Common myeloid progenitor, CD34-positive (primary cell): ENCODE results near the gene RPS18.

Experiments used
- CTCF ChIA-PET: fragments of 350-600 bp; sonication (Branson Sonifier 250); formaldehyde crosslinking; loops from one replicate; lab custom pipeline; 2021; ENCODE audit warnings: antibody characterized with exemption; lab: Charles Lee
- POLR2A ChIA-PET: fragments of 350-600 bp; sonication (Branson Sonifier 250); formaldehyde crosslinking; loops from one replicate; lab custom pipeline; 2021; ENCODE audit warnings: antibody characterized with exemption; lab: Charles Lee
- DNase-seq, 3 donors: peaks; one replicate each; pipeline versions ENCODE4 v3.0.0 to v3.0.0-alpha.2; 2013
- H3K27ac ChIP-seq, 2 experiments: 1 replicate in 1 of 2; 2 replicates in 1 of 2; pipeline ENCODE4 v1.7.0; 2013; ENCODE audit warnings: inconsistent platforms in 2 of 2, low read length in 2 of 2, mild to moderate bottlenecking in 2 of 2, low read depth in 1 of 2, moderate library complexity in 1 of 2; ENCODE audit not compliant: severe bottlenecking in 2 of 2, insufficient read depth in 1 of 2, poor library complexity in 1 of 2
- H3K27me3 ChIP-seq, 5 experiments: replicated peaks in 2 of 5; 1 replicate in 3 of 5; 2 replicates in 2 of 5; pipeline versions ENCODE4 v1.6.1 to v1.7.0; 2013; ENCODE audit warnings: low read length in 4 of 5, mild to moderate bottlenecking in 2 of 5, moderate library complexity in 2 of 5, inconsistent platforms in 1 of 5; ENCODE audit not compliant: insufficient read depth in 5 of 5, control insufficient read depth in 4 of 5
- H3K36me3 ChIP-seq, 4 experiments: 1 replicate in 2 of 4; 2 replicates in 2 of 4; pipeline versions ENCODE4 v1.6.1 to v1.7.0; 2013; ENCODE audit warnings: low read length in 3 of 4, control low read depth in 1 of 4, mild to moderate bottlenecking in 1 of 4; ENCODE audit not compliant: control insufficient read depth in 4 of 4, insufficient read depth in 4 of 4
- H3K4me1 ChIP-seq, 4 experiments: 1 replicate in 3 of 4; 2 replicates in 1 of 4; pipeline versions ENCODE4 v1.6.1 to v1.7.1; 2013; ENCODE audit warnings: low read length in 3 of 4, mild to moderate bottlenecking in 3 of 4, control low read depth in 1 of 4, inconsistent platforms in 1 of 4, moderate library complexity in 1 of 4; ENCODE audit not compliant: control insufficient read depth in 4 of 4, insufficient read depth in 4 of 4; ENCODE audit errors: control extremely low read depth in 1 of 4
- H3K4me3 ChIP-seq, 7 experiments: 1 replicate in 4 of 7; 2 replicates in 3 of 7; pipeline versions ENCODE4 v1.5.1 to v1.7.0; 2013; ENCODE audit warnings: mild to moderate bottlenecking in 7 of 7, low read length in 6 of 7, moderate library complexity in 6 of 7, inconsistent platforms in 2 of 7, low read depth in 2 of 7, control low read depth in 1 of 7; ENCODE audit not compliant: insufficient read depth in 4 of 7, control insufficient read depth in 1 of 7; ENCODE audit errors: extremely low read depth in 1 of 7
- H3K9me3 ChIP-seq, 5 experiments: 1 replicate in 4 of 5; 2 replicates in 1 of 5; pipeline versions ENCODE4 v1.6.1 to v1.7.1; 2013; ENCODE audit warnings: low read length in 4 of 5, mild to moderate bottlenecking in 2 of 5, inconsistent platforms in 1 of 5, low read depth in 1 of 5, moderate library complexity in 1 of 5; ENCODE audit not compliant: control insufficient read depth in 4 of 5, insufficient read depth in 2 of 5; ENCODE audit errors: control extremely low read depth in 1 of 5
- whole genome bisulfite sequencing: methylation state at CpG from one replicate; pipeline ENCODE4 v1.1.5; 2013; ENCODE audit not compliant: insufficient coverage; 5-methylcytosine and 5-hydroxymethylcytosine counted together

RPS18 gene

GRCh38 chr6:33313105-33313708, 41.3 kb downstream of the RPS18 start:
- peaks cover 2 to 23% (median 12%) of the 10 kb centered on the region in 4 experiments for H3K36me3 ChIP-seq
- no peaks in the 10 kb centered on the region for H3K9me3 ChIP-seq
- peak overlapping the region; percentile 93 to 95 for H3K27ac ChIP-seq
- ChIA-PET CTCF (interaction anchor here (1.0 to 3.6 kb wide), 7 partner anchors 12 to 95 kb away, joined by 3 to 19 read pairs (median 10); partner anchors contain the start of gene RGL2), POLR2A (interaction anchor here (0.6 to 2.8 kb wide), 3 partner anchors 11 to 36 kb away, joined by 3 to 18 read pairs (median 4); partner anchors contain the start of gene RGL2)
- H3K27me3 ChIP-seq: no peaks in the 10 kb centered on the region
- WGBS: under 1% methylated on average over 24 of the region's 33 CpGs
- peak overlapping the region; percentile 92 to 99 (median 96) for H3K4me3 ChIP-seq
- peak; percentile 48 to 81 (median 78) for DNase-seq
- H3K4me1 ChIP-seq: peaks cover 3 to 46% (median 37%) of the 10 kb centered on the region in 4 experiments

GRCh38 chr6:33313709-33314514, 42.0 kb downstream of the RPS18 start, which contains the start of gene TAPBP:
Gene TAPBP (minus strand): TSS chr6:33314078. CDS start chr6:33314041, 37 bp downstream.
- H3K4me3 ChIP-seq: peak within 1 kb of the TSS; percentile 92 to 99 (median 96)
- H3K36me3 ChIP-seq: peaks cover 0 to 23% (median 10%) of the 10 kb centered on the region in 4 experiments
- peak; percentile 83 to 93 (median 92) for DNase-seq
- peaks cover 3 to 53% (median 43%) of the 10 kb centered on the region in 4 experiments for H3K4me1 ChIP-seq
- H3K27me3 ChIP-seq: no peaks in the 10 kb centered on the region
- ChIA-PET CTCF (interaction anchor here (0.6 to 3.3 kb wide), 6 partner anchors 15 to 83 kb away, joined by 3 to 14 read pairs (median 6); partner anchors contain the start of gene RGL2), POLR2A (interaction anchor here (0.6 to 2.8 kb wide), 3 partner anchors 10 to 36 kb away, joined by 3 to 18 read pairs (median 4); partner anchors contain the start of gene RGL2)
- 0% methylated on average over 35 of the region's 47 CpGs for WGBS
- H3K9me3 ChIP-seq: no peaks in the 10 kb centered on the region
- H3K27ac ChIP-seq: peak within 1 kb of the TSS; percentile 93 to 95

GRCh38 chr6:33314515-33314942, 42.7 kb downstream of the RPS18 start:
- Histone ChIP-seq H3K27ac (peak overlapping the region; percentile 93 to 95), H3K27me3 (no peaks in the 10 kb centered on the region), H3K4me3 (peak overlapping the region; percentile 92 to 99 (median 96)), H3K9me3 (no peaks in the 10 kb centered on the region), H3K4me1 (peaks cover 3 to 60% (median 45%) of the 10 kb centered on the region in 4 experiments), H3K36me3 (peaks cover 0 to 27% (median 15%) of the 10 kb centered on the region in 4 experiments)
- DNase-seq: peak; percentile 64 to 89 (median 87)
- POLR2A ChIA-PET: interaction anchor here (2.8 kb wide), 1 partner anchor 15 kb away, joined by 18 read pairs; the partner anchor contains the start of gene RGL2
- CTCF ChIA-PET: interaction anchor here (0.6 kb wide), 1 partner anchor 55 kb away, joined by 3 read pairs; no protein-coding TSS in a partner anchor
- 0% methylated on average over 6 of the region's 10 CpGs for WGBS

- CTCF ChIA-PET: interaction anchor here (0.6 to 1.0 kb wide), 2 partner anchors 26 to 55 kb away, joined by 3 read pairs; partner anchors contain the start of genes PFDN6 and WDR46
- DNase-seq: peak in 1 of 3 donors; percentile 8
- H3K4me1 ChIP-seq: peaks cover 3 to 66% (median 45%) of the 10 kb centered on the region in 4 experiments
- H3K4me3 ChIP-seq: peak overlapping the region; percentile 92 to 99 (median 96)
- 77% methylated on average over 33 of the region's 47 CpGs for WGBS
- no peaks in the 10 kb centered on the region for H3K27me3 ChIP-seq
- H3K36me3 ChIP-seq: peaks cover 2 to 33% (median 22%) of the 10 kb centered on the region in 4 experiments
- peak overlapping the region; percentile 93 to 95 for H3K27ac ChIP-seq
- POLR2A ChIA-PET: interaction anchor here (2.8 kb wide), 1 partner anchor 16 kb away, joined by 18 read pairs; the partner anchor contains the start of gene RGL2
- no peaks in the 10 kb centered on the region for H3K9me3 ChIP-seq
Observed at GRCh38 chr6:33314943-33315792, 43.3 kb downstream of the RPS18 start.

- 94% methylated on average over 10 of the region's 17 CpGs for WGBS
- DNase-seq: no peak
- Histone ChIP-seq H3K27ac (no peak overlapping the region), H3K4me3 (no peak overlapping the region), H3K36me3 (peaks cover 8 to 38% (median 26%) of the 10 kb centered on the region in 4 experiments), H3K27me3 (no peaks in the 10 kb centered on the region), H3K4me1 (peaks cover 3 to 73% (median 47%) of the 10 kb centered on the region in 4 experiments), H3K9me3 (no peaks in the 10 kb centered on the region)
- ChIA-PET CTCF (interaction anchor here (1.0 to 3.7 kb wide), 2 partner anchors 27 to 29 kb away, joined by 3 to 18 read pairs; partner anchors contain the start of genes PFDN6 and WDR46), POLR2A (interaction anchor here (0.5 kb wide), 1 partner anchor 109 kb away, joined by 3 read pairs; no protein-coding TSS in a partner anchor)
Observed at GRCh38 chr6:33315793-33316602, 44.1 kb downstream of the RPS18 start.
